CD4-positive, alpha-beta T cell treated with Interferon gamma for 1 hour (primary cell): Measurements from ENCODE around the gene METTL16.
"Not testable (repeated sequence)": the region's sequence is repeated elsewhere in the genome, so short reads cannot be mapped to it uniquely, and the experiment has no call there.

ENCODE experiments used
- DNase-seq: peaks from one replicate; pipeline ENCODE4 v3.0.0-alpha.2; 2020

Gene METTL16

GRCh38 chr17:2449486-2449885 lies 62.2 kb downstream of the METTL16 start:
- DNase-seq, result no peak

DNA sequence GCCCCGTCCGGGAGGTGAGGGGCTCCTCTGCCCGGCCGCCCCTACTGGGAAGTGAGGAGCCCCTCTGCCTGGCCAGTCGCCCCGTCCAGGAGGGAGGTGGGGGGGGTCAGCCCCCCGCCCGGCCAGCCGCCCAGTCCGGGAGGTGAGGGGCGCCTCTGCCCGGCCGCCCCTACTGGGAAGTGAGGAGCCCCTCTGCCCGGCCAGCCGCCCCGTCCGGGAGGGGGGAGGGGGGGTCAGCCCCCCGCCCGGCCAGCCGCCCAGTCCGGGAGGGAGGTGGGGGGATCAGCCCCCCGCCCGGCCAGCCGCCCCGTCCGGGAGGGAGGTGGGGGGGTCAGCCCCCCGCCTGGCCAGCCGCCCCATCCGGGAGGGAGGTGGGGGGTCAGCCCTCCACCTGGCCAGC lies 64.2 kb downstream of the METTL16 start:
- DNase-seq, result not testable (repeated sequence)

DNA sequence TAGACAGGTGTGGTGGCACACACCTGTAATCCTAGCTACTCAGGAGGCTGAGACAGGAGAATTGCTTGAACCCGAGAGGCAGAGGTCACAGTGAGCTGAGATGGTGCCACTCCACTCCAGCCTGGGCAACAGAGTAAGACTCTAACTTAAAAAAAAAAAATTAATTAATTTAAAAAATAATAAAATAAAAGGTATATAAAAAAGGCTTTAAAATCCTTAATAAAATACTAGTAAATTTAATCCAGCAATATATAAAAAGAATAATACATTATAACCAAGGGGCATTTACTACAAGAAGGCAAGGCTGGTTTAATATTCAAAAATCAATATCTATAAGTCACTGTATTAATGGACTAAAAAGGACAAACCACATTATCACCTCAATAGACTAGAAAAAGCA lies 66.0 kb downstream of the METTL16 start:
- no peak for DNase-seq

GRCh38 chr17:2444382-2444781 lies 67.3 kb downstream of the METTL16 start:
- DNase-seq, result no peak

- no peak for DNase-seq
These were observed 69.5 kb downstream of the METTL16 start for GRCh38 chr17:2442166-2442565.

GRCh38 chr17:2440930-2441329 lies 70.8 kb downstream of the METTL16 start:
- DNase-seq, result no peak

DNA sequence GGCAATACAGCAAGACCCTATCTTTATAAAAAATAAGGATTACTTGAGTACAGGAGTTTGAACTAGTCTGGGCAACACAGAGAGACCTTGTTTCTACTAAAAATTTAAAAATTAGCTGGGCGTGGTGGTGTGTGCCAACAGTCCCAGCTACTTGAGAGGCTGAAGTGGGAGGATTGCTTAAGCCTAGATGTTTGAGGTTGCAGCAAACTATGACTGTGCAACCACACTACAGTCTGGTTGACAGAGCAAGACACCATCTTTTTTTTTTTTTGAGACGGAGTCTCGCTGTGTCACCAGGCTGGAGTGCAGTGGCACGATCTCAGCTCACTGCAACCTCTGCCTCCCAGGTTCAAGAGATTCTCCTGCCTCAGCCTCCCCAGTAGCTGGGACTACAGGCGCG lies 71.7 kb downstream of the METTL16 start:
- peak; percentile 51 for DNase-seq

- DNase-seq, result peak; percentile 40
These were observed 72.9 kb downstream of the METTL16 start for GRCh38 chr17:2438823-2439222.

- DNase-seq, result no peak
These were observed 75.3 kb downstream of the METTL16 start for GRCh38 chr17:2436316-2436905.

GRCh38 chr17:2435862-2436261 lies 75.8 kb downstream of the METTL16 start:
- no peak for DNase-seq

DNA sequence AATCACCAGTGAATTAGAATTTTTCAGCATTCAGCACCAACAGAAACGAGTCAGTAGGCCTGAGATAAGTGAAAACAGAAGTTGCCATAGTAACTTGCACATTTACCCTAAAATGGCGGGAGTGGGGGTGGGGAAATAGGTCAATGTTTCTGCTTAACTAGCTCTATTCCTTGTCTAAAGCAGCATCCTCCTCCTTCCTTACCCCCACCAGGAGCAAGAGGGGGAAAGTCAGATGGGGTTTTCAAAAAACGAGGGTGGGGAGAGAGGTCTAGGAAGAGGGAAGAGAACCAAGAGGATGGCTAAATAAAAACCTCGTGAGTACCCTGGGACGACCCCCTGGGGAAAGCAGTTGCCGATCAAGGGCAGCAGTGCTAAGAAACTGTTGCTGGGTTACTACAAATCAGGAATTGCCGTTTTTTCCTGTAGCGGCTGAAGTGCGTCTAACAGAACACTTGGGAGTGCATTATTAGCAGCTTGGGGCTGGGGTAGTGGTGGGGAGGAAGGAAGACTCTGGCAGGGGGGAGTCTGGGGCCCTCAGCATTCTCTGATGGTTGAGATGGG lies 76.4 kb downstream of the METTL16 start:
- DNase-seq, result no peak

DNA sequence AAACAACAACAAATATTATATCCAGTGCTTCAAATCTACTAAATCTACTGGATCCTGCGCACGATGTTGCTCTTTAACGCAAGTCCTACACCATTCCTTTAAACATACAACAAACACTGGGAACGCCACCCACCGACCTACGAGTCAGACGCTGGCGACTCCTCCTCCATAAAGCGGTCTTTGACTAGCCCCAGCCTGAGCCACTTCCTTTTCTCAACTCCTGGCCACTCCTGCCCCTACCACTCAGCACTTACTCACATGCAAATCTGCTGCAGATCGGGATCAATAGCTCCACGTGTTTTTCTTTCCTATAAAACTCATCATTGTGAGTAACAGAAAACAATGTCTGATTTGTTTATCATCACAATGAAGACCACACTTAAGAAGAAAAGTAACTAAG lies 78.0 kb downstream of the METTL16 start:
- DNase-seq, result no peak

DNA sequence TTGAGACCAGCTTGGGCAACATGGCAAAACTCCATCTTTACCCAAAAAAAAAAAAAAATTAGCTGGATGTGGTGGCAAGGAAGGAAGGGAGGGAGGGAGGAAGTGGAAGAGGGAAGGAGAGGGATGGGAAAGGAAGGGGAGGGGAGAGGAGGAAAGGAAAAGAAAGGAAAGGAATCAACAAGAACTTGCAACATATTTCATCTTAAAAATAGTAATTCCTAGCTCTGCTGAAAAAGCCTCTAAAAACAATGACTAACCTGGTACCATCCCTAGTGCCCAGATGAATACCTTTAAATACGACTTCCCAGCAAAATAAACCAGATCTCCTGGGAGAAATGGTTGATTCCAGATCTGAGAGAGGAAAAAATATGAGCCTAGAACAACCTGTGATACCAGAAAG lies 83.8 kb downstream of the METTL16 start:
- no peak for DNase-seq

DNA sequence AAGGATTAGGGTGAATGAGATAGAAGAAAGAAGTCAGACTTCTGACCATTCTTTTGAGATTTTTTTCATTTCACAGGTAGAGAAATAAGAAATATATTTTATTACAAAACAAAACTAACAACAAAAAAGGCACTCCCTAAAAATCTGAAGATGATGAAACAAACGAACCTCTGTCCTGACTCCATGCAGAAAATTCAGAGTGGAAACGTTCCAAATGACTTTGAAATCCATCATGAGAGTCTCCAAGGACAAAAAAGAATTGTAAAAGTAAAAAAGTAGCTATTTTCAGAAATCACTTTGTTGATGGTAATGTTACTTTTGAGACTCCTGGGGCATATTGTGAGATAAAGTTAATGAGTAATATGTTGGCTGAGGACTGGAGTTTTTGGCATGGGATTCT lies 84.5 kb downstream of the METTL16 start:
- DNase-seq, result no peak

DNA sequence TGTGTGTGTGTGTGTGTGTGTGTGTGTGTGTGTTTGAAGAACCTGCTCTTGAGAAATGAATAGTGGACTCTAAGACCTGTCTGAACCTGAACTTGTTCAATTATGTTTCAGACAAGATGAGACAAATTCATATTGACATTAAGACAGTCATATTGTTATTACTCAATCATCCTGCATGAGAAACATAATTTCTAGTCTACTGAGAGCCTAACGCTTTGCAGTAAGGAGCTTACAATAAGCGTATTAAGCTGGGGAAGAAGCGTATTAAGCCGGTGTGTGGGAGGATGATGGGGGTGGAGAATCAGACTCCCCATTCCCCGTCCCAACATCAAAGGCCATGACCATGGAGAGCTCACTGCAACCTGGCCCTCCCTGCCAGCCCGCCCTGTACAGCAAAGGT lies 88.4 kb downstream of the METTL16 start:
- DNase-seq, result no peak

DNA sequence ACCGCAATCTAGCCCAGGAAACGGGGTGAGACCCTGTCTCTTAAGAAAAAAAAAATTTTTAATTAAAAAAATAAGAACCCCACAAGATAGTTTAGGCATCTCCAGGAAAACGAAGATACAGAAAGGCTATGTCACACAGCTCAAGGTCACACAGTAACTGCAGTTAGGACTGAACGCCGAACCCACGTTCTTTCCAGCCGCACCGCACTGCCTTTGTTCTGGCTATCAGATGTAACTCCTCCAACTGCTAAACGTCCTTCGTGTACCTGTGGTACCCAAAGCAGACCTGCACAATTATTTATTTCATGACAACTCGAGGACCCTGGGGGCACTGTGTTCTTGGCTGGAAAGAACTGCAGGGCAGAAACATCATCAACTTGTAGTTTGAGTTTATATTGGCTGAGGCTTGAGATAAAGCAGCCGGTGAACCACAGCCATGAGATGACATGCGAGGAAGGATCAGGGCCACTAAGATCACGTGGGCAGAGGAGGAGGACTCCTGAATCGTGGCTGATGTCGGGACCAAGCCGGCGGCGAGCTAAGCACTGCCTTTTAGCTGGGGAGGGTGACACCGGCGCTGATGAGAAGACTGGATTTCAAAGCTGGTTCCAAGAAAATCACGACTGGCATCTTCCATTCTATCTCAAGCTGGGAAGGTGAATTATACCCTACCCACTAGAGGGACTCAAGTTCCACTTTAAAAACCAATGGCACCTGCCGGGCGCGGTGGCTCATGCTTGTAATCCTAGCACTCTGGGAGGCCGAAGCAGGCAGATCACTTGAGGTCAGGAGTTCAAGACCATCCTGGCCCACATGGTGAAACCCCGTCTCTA lies 90.2 kb downstream of the METTL16 start:
- no peak for DNase-seq

- no peak for DNase-seq
These were observed 91.5 kb downstream of the METTL16 start for GRCh38 chr17:2420176-2420575.

DNA sequence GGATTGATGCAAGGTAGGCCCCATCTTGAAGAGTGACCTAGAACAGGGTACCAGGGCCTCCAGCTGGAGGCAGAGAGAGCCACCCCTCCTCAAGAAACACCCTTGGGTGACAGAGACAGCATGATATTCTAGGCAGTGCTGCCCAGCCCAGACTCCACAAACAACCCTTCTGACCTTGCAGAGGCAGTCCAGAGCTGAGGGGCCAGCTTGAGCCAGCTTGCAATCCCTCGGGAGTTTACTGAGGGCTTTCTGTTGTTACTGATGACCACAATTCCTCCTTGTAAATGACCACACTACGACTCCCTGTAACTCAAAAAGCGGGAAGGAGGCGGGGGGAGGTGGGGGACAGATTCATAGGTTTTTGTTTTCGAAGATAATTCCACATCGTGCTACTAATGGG lies 92.2 kb downstream of the METTL16 start:
- no peak for DNase-seq

- DNase-seq, result no peak
These were observed 93.1 kb downstream of the METTL16 start for GRCh38 chr17:2418572-2418971.

DNA sequence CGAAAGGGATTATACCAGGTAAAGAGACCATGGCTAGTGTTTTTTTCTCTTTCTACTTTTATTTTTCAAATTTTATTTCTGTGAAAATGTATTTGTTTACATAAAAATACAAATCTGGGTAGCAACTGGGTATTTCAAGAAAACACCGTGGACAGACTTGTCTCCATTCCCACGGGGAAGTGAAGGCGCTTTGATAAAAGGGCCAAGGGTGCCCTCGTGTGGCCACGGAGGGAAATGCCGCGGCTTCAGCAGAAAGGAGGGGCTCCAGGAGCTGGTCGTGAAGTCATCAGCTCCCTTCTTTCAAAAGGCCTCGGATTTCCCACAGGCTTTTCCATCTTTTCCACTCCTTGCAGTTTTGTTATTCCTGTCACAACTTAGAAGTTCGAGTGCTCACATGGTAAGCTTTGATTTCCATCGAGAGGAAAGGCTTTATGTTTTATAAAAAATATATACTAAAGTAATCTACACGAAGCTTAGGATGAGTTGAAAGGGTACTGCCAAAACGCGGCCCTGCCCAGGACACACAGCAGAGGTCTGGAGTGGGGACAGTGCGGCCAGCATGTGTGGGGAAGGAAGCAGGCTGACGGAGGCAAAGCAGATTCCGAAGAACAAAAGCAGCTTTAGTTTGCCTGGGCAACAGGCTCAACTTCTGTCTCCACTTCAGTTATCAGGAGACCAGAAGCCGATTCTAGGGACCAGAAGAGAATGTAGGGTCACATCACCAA lies 95.5 kb downstream of the METTL16 start:
- DNase-seq, result peak; percentile 81

- no peak for DNase-seq
These were observed 96.6 kb downstream of the METTL16 start for GRCh38 chr17:2415081-2415480.

DNA sequence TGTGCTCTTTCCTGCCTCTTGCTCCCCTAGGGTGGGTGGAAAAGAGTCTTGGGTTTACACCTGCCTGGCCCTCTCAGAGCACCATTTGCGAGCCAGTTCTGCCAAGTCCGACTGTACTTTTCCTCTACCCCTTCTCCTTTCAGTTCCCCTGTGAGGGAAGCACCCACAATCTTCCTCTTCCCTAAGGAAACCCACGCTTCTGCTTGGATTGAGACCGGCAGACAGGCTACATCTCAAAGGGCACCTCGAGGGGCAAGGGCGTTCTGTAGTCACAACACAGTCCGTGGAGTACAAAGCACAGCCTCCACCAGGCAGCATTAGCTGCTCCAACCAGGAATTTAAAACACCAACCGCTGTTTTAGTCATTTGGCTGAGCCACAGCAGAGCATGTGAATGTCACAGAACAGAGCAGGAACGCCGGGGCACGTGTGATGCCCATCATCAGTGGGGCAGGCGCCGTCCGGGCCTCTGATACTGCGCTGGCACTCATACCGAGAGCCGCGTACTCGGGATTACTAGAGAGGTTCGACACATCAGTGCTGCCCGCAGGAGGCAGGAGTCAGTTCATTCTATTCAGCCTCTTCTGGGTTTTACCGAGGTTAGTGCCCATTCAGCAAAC lies 97.1 kb downstream of the METTL16 start:
- no peak for DNase-seq

DNA sequence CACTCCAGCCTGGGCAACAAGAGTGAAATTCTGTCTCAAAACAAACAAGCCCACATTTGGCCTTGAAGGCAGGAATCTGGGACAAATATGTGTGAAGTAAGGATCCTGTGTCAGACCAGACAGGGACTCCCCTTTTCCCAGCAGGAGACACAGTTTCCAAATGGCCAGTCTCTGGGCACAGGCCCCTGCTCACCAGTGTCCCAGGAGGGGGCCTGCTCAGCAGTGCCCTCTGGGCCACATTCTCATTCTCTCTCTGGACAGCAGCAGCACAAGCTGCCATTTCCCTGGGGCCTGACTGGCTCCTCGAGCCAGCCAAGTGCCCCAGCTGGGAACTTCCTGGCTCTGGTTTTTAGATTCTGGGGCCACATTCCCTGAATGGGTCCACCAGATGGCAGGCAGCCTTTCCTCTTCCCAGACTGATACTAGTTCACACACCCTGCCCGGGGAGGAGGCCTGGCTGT lies 99.1 kb downstream of the METTL16 start:
- no peak for DNase-seq
